ENCODE measurements around the gene CACHD1. TPM values are rescaled to one million over a fixed set of nuclear protein-coding genes. Genes with fewer than 3 reads are reported as not detected.
A peak's percentile ranks its signal among the peaks of the same experiment; 100 is the strongest.

CACHD1 gene
- total RNA-seq = not detected in 2 replicates
- polyA plus RNA-seq (2012) = 0.11 TPM

DNA sequence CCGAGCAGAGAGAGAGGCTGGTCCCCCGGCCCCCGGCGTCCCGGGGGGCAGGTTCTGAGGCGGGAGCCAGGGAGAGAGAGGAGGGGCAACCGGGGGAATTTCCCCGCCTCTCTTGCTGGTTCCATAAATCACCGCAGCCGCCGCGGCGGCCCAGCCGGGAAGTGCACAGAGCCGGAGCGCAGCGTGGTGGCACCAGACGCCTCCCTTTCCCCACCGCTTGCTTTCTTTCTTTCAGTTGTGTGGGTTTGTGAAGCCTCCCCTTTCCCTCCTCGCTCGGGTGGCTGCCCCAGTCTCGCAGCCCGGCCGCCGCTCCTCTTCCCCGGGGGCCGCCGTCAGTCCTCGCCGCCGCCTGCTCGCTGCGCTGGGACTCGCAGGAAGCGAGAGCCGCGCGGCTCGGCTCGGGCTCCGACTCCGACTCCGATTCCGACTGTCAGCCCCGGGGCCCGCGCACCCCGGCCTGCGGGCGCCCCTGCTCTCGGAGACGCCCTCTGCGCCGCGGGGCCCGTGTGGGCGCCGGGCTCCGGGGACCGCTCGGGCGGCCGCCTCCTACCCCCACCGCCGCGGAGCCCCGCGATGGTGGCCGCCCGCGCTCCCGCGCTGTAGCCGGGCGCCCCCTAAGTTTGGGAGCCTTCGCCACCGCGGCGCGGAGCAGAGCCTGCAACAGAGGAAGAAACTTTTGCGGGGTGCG, at the start of gene CACHD1:
CACHD1 (plus strand) TSS at position 153 of the 688 bp plus-strand sequence. CDS start 616 bp downstream, outside the sequence.
- DNase-seq (ENCODE audit: low read depth) = peak; percentile 28

DNA sequence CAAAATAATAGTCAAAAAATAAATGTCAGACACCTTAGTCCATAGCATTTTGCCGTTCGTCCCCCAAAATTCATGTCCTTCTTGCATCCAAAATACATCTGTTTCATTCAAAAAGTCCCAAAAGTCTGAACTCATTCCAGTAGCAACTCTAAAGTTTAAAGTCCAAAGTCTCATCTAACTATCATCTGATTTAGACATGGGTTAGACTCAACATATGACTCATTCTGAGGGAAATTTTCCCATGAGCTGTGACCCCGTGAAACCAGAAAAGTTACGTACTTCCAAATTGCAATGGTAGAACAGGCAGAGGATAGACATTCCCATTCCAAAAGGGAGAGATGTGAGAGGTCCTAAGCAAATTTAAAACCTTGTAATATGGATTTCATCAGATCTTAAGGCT, 48.6 kb upstream of the CACHD1 start:
- DNase-seq (ENCODE audit: low read depth) = peak; percentile 2

DNA sequence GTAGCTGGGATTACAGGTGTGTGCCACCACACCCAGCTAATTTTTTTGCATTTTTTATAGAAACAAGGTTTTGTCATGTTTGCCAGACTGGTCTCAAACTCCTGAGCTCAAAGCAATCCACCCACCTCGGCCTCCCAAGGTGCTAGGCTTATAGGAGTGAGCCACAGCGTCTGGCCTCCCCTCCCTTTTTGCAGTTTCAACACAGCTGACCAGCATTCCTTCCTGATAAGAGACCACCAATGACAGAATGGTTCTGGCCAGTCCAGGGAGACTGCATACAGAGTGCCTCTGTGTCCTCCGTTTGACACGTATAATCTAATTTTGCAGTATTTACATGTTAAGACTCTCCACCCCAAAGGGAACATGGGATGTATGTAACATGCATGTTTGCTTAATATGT, 46.4 kb upstream of the CACHD1 start:
- no peak for DNase-seq (ENCODE audit: low read depth)

DNA sequence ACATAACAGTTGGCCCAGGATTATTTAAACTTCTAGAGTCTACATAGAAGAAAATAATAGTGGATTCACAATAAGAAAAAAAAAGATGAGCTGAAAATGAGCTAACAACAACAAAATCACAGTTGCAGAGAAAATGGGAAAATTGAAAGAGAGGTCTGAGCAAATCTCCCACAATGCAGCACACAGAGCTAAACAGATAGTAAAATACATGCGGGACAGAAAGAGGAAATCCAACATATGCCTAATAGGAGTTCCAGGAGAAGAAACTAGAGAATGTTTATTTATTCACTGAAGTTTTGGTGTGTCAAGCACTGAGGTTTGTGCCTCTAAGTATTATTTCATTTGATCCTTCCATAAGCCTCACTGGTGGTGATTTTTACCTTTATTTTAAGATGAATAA, 45.5 kb upstream of the CACHD1 start:
- no peak for DNase-seq (ENCODE audit: low read depth)

DNA sequence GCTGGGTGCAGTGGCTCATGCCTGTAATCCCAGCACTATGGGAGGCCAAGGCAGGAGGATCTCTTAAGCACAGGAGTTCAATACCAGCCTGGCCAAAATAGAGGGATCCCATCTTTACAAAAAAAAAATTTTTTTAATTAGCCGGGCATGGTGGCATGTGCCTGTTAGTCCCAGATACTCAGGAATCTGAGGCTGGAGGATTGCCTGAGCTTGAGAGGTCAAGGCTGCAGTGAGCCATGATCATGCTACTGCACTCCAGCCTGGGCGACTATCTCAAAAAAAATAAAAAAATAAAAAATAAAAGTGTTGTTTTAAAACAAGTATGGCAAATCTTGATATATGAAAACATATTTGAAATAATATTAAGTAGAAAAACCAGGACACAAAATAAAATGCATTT, 44.4 kb upstream of the CACHD1 start:
- no peak for DNase-seq (ENCODE audit: low read depth)

DNA sequence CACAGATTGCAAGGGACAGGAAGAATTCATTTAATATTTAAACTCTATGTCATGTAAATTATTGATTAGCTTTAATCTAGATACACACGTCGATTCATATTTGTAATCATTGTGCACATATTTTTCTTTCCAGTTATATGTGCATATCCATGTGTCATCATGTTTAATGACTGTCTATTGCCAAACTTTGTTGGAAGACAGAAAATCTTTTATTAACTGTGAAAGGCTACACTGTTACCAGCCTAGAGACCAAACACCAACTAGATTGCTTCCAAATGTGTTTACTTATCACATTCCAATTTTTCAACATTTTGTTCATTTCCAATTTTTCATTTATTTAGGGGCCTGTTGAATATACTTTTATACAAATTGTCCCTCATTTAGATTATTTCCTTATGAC, 43.2 kb upstream of the CACHD1 start:
- DNase-seq (ENCODE audit: low read depth) = no peak

DNA sequence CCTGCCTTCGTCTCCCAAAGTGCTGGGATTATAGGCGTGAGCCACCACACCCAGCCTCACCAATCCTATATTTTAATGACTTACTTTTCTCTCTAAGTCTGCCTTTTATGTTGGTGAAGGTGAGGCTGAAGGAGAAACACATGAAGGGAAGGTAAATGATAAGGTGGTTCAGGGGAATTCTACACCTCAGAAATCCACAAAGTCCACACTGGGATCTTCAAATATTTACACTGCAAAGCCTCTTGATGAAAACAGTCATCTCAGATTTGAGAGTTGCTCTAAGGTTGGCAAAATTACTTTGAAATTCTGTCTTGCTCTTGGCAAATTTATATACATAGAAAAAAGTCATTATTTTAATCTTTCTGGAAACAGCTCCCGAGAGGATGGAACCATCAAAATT, 42.0 kb upstream of the CACHD1 start:
- no peak for DNase-seq (ENCODE audit: low read depth)

DNA sequence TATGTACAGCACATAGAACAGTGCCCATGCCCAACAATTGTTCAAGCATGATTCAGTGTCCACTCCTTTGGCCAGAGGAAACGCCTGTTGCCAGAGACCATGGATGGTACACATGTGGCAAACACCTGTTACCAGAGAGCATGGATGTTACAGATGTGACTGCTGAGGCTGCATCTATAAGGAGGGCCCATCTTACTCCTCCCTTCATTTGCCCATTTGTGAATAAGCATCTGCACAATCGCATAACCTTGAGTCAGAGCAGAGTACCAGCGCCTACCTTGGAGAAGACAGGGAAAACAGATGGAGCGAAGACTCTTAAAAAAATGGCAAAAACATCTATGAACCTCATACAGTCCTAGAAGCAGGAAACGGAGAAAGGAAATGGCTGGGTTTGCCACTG, 36.6 kb upstream of the CACHD1 start:
- no peak for DNase-seq (ENCODE audit: low read depth)

DNA sequence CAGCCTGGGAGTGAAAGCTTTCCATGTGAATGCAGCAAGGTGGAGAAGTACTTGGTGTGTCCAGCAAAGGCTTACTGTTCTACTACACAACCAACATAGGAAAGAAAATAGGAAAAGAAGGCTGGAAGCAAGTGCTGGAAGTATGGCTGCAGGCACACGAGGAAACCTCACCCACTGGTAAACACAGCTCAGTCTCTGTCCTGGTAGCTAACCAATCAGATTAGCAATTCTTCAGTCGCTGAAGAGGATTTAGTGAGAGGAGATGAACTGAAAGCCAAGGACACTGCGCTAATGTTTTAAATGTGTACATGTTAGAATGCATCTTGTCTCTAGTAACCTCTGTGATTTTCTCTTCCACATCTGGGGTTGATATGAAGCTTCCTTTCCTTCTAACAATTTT, 36.2 kb upstream of the CACHD1 start:
- DNase-seq (ENCODE audit: low read depth) = no peak

DNA sequence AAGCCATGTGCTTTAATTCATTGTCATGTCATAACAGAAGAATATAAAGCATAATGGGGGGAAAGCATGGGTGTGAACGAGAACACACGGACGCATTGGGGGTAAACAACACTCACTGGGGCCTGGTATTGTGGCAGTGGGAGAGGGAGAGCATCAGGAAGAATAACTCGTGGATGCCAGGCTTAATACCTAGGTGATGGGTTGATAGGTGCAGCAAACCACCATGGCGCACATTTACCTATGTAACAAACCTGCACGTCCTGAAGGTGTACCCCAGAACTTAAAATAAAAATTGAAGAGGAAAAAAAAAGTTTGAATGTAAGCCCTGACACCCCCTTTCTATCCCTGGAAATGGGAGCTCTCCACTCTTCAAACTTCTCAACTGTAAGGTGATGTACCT, 34.9 kb upstream of the CACHD1 start:
- DNase-seq (ENCODE audit: low read depth) = no peak

DNA sequence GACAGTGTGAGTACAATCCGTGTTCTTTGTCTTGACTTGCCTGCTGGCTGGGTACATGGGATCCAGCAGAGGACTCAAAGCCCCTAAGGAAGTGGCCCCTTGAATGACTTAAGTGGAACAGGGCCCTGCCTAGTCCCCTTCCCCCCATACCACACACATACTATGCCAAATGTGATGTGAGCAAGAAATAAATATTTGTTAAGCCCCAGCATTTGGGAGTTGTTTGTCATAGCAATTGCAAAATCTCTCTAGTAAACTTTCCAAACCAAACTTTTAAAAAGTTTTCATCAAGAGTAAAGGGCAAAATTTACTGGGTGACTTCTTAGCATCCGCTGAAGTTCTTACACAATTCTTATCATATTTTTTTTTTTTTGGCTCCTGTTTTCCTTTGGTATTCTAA, 32.5 kb upstream of the CACHD1 start:
- no peak for DNase-seq (ENCODE audit: low read depth)

DNA sequence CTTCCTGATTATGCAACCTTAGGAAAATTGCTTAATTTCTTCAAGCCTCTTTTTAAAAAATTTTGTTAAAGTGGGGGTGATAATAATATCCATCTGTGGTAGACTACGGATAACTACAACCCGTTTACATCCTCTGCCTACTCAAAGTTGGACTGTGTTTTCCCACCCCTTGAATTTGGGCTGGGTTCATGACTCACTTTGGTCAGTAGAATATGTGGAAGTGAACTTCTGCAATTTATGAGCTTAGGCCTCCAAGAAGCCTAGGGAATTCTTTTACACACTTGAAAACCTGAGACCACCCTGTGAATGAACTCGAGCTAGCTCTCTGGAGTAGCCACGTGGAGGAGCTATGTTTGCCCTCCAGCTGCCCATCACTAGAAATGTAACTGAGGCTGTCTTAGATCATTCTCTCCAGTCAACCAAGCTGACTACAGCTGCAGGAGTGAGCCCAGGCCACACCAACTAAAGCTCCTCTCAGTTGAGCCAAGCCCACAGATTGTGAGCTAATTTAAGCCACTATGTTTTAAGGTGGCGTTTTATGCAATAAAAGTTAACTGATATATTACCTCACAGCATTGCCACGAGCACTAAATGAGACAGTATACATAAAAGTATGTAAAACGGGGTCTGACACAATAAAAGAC, 29.6 kb upstream of the CACHD1 start:
- DNase-seq (ENCODE audit: low read depth) = peak; percentile 5

DNA sequence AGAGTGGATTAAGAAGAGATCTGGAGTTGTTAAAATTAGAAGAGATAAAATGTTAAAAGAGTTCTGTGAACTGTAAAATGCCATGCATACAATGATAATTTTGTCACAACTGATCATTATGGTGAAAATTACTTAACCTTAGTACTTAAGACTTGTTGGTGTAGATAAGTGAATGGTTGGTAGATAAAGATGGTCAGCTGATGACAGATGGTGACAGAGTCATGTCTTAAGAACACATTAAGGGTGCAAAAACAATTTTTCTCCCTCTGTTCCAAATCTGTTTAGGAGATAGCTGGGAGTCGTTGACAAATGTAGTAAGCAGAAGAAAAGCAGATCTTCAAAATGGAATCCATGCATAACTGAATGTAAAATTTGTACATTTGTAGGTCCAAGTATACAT, 18.5 kb upstream of the CACHD1 start:
- no peak for DNase-seq (ENCODE audit: low read depth)

DNA sequence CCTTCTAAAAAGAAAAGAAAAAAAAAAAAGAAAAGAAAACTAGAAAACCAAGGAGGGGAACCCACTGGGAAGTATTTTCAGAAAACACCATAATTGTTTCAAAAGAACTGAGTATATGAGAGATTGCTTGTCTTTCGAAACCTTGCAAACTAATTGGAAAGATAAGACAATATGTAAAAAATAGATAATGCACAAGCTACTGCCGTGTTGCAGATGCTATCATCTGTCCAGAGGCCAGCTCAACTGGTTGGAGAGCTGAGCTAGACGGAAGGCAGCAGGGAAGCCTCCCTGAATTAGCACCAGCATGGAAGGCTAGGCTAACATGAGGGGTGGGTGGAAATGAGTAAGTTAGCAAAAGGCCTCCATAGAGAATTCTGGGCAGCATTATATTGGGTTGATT, 16.2 kb upstream of the CACHD1 start:
- no peak for DNase-seq (ENCODE audit: low read depth)

DNA sequence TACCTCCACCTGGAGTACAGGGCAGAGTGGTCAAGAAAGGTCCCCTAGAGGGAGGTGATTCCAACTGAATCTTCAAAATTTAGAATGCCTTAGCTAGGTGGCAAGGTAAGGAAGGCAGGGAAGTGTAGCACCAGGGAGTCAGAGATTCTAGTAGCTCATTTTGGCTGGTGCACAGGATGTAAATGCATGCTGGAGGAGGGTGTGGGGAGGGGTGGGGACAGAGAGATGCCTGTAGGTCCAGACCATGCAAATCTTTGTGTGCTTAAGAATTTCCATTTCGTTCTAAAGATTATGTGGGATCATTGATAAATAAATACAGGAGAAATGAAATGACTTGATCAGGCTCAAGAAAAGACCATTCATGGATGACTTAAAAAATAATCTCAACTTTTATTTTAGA, 11.0 kb upstream of the CACHD1 start:
- DNase-seq (ENCODE audit: low read depth) = no peak

DNA sequence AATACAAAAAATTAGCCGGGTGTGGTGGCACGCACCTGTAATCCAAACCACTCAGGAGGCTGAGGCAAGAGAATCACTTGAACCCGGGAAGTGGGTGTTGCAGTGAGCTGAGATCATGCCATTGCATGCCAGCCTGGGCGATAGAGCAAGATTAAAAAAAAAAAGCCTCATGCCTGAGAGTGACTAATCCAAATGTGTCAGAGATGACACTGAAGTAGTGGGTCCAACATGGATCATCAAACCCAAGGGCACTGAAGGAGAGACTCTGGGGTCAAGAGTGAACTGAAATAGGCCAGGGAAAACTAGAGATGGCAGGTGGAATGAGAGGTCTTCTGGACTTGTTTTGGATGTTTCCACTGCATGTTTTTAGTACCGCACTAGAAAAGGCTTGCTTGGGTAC, 10.2 kb upstream of the CACHD1 start:
- DNase-seq (ENCODE audit: low read depth) = no peak

DNA sequence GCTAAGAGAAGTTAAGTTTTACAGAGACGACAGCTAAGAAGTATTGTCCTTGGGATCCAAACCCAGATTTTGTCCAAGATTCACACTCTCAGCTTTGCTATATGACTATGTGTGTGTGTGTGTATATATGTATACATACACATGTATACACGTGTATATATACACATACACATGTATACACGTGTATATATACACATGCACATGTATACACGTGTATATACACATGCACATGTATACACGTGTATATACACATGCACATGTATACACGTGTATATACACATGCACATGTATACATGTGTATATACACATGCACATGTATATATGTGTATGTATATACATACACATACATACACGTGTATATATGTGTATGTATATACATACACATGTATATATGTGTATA, 3.9 kb upstream of the CACHD1 start:
- DNase-seq (ENCODE audit: low read depth) = no peak

DNA sequence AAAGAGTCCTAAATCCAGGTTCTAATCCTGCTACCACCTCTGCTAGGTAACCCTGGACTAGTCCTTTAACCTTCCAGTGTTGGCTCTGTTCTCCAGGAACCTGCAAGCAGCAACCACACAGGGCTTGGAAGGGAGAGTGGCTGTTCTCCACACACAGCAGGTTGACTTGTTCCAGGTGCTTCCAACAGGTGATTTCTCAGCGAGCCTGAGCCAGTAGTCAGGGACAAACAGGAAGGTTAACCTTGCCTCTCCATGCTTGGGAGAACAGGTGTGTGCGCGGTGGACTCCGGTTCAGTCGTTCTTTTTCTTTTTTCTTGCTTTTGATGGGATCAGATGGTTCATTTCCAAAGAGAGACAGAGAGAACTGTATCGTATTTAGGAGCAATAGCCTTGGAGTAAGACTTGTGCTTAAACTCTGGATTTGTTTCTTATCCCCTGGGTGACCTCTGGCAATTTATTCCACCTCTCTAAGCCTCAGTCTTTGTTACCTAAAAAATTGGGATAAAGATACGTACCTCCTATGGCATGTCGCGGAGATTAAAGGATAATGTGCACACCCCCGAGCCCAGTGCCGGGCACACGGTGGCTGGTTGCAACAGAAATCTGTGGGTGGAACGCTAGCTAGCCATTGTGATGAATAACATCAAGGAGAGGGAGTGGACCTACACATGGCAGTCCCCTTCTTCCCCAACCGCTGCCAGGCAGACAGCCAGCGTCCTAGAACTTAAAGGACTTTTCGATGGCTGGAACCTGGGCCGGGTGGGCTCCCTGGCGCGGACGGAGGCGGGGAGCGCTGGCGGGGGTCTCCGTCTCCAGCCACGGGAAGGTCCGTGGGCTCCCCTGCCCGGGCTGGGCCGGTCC, 583 bp upstream of the CACHD1 start:
- DNase-seq (ENCODE audit: low read depth) = no peak

DNA sequence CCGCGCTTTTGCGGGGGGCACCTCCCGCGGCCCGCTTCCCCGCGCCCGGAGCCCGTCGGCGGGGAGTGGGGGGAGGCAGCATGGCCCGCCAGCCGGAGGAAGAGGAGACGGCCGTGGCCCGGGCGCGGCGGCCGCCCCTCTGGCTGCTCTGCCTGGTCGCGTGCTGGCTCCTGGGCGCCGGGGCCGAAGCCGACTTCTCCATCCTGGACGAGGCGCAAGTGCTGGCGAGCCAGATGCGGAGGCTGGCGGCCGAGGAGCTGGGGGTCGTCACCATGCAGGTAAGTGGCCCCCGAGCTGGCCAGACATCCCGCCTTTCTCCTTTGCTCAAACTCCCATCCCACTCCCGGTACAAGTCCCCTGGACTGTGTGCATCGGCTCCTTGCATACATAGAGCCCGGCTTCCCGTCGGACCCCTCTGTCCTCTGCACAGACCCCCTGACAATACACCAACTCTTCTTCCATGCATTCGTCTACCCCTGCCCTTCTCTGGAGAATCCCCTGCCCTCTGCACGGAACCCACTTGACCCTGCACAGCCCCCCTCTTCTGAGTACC, 812 bp downstream of the CACHD1 start:
- DNase-seq (ENCODE audit: low read depth) = no peak

DNA sequence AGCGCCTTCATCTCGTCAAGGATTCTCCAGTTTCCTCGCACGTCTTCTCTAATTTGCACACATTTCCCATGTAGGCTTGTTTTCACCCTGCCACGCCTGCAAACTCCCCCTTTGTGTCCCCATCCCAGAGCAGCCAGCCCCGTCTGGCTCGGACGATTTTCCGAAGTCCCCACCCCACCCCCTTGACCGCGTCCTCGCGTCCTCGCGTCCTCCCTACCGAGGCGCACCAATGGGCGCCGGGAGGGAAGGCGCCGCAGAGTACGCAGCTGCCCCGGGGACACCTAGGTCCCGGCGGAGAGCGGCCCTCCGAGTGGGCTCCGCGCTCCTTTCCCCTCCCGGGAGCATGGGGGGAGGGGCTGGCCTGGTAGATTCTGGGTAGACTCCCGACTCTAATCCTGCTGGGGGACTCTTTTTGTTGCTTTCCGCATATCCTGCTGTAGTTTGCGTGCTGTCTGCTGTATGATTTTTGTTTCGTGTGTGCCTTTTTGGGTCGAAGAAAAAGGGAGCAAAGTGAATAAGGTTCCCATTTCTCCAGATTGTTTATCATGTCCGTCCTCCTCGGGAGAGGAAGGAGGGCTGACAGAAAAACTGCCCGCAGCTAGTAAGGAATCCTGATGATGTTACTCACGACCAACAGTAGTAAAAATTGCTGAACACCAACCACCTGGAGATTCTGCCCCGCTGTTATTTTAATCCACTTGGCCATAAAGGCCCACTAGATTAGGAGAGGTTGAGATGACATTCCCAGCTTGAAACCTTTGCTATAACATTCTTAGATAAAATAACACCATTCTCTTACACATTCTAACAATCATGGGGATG, 1.5 kb downstream of the CACHD1 start:
- no peak for DNase-seq (ENCODE audit: low read depth)

DNA sequence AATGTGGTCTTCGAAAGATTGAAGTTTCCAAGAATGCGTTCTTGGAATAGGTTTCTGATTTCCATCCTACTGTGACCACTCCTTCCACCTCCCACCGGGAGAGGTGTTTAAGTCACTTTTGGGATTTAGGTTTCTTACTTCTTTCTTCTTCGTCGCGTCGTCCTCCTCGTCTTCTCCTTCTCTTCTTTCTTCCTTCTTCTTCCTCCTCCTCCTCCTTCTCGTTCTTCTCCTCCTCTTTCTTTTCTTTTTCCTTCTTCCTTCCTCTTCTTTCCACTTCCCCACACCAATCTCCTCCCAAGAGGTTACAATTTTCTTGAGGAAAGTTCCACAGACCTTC, 2.1 kb downstream of the CACHD1 start:
- no peak for DNase-seq (ENCODE audit: low read depth)

All from myocyte (in vitro differentiated cells).